IMR-90 (cell line): ENCODE results near the gene VEGFA.

Source experiments
- BHLHE40 ChIP-seq: fragments of 150-350 bp; IDR thresholded peaks from 2 replicates; pipeline ENCODE4 v1.6.1; 2016; ENCODE audit warnings: mild to moderate bottlenecking, low read depth, low read length
- CEBPB ChIP-seq: IDR thresholded peaks from 2 replicates; pipeline ENCODE4 v1.6.1; 2012; ENCODE audit warnings: low read depth, low read length, improper control_type of control experiment
- CTCF ChIP-seq: conservative IDR thresholded peaks from 2 replicates; pipeline ENCODE4 v1.5.1; 2012; ENCODE audit warnings: mild to moderate bottlenecking, low read depth, low read length, improper control_type of control experiment
- ELK1 ChIP-seq: fragments of 150-350 bp; IDR thresholded peaks from 2 replicates; pipeline ENCODE4 v1.6.1; 2016; ENCODE audit warnings: low read depth, mild to moderate bottlenecking, low read length, moderate library complexity, borderline replicate concordance
- FOS ChIP-seq: fragments of 150-350 bp; IDR thresholded peaks from 2 replicates; pipeline ENCODE4 v1.6.1; 2016; ENCODE audit warnings: low read depth, low read length
- MAFK ChIP-seq: IDR thresholded peaks from 2 replicates; pipeline ENCODE4 v1.6.1; 2012; ENCODE audit warnings: low read depth, low read length, improper control_type of control experiment
- MXI1 ChIP-seq: IDR thresholded peaks from 2 replicates; pipeline ENCODE4 v1.6.1; 2012; ENCODE audit warnings: low read depth, mild to moderate bottlenecking, low read length, moderate library complexity, borderline replicate concordance
- POLR2A ChIP-seq: IDR thresholded peaks from 2 replicates; pipeline ENCODE4 v1.6.1; 2012; ENCODE audit warnings: mild to moderate bottlenecking, low read depth, low read length
- RAD21 ChIP-seq: IDR thresholded peaks from 2 replicates; pipeline ENCODE4 v1.6.1; 2012; ENCODE audit warnings: low read length, improper control_type of control experiment
- RCOR1 ChIP-seq: IDR thresholded peaks from 2 replicates; pipeline ENCODE4 v1.6.1; 2012; ENCODE audit warnings: mild to moderate bottlenecking, low read length, improper control_type of control experiment; ENCODE audit not compliant: insufficient replicate concordance
- RFX5 ChIP-seq: IDR thresholded peaks from 2 replicates; pipeline ENCODE4 v1.8.0; 2012; ENCODE audit warnings: low read depth, mild to moderate bottlenecking, low read length, moderate library complexity
- SMC3 ChIP-seq: fragments of 150-350 bp; IDR thresholded peaks from 2 replicates; pipeline ENCODE4 v1.6.1; 2016; ENCODE audit warnings: low read depth, mild to moderate bottlenecking, antibody characterized with exemption, low read length, moderate library complexity

GRCh38 chr6:43834528-43835155, 64.6 kb downstream of the VEGFA start:
- TF ChIP-seq CTCF: no peak
- TF ChIP-seq RAD21: no peak
- no peak for TF ChIP-seq CEBPB
- TF ChIP-seq RFX5: no peak
- no peak for TF ChIP-seq SMC3
- TF ChIP-seq BHLHE40: no peak
- TF ChIP-seq POLR2A: no peak
- TF ChIP-seq FOS: no peak
- TF ChIP-seq MXI1: no peak
- no peak for TF ChIP-seq RCOR1
- TF ChIP-seq ELK1: no peak
- TF ChIP-seq MAFK: no peak
